OCI-LY7 (cell line): ENCODE measurements around the gene UROS.

ENCODE experiments used
- EZH2phosphoT487 ChIP-seq: fragments of 200-600 bp; sonication (generic); IDR thresholded peaks from 2 replicates; pipeline ENCODE4 v1.6.1; 2018; ENCODE audit warnings: low read depth, borderline replicate concordance, mild to moderate bottlenecking, mixed run types, antibody characterized with exemption, low read length, moderate library complexity, mixed read lengths
- TF ChIP-seq, protein P1 (sequence below): fragments of 200-600 bp; sonication (generic); conservative IDR thresholded peaks from 2 replicates; pipeline ENCODE4 v1.5.1; 2014; ENCODE audit warnings: mild to moderate bottlenecking, antibody characterized with exemption, low read length, moderate library complexity, mixed read lengths

DNA sequence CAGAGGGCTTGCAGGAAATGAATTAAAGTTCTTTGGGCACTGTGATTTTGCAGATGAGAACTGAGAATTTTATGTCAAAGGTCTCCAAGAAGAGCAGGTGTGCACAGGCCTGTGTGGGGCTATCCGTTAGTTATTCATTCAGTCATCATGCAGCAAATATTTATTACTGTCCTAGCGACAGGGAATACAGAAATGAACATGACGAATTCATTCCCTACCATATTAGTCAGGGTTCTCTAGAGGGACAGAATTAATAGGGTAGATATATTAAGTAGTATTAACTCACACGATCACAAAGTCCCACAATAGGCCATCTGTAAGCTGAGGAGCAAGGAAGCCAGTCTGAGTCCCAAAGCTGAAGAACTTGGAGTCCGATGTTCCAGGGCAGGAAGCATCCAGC, 44.5 kb downstream of the UROS start:
- TF ChIP-seq, protein P1, sequence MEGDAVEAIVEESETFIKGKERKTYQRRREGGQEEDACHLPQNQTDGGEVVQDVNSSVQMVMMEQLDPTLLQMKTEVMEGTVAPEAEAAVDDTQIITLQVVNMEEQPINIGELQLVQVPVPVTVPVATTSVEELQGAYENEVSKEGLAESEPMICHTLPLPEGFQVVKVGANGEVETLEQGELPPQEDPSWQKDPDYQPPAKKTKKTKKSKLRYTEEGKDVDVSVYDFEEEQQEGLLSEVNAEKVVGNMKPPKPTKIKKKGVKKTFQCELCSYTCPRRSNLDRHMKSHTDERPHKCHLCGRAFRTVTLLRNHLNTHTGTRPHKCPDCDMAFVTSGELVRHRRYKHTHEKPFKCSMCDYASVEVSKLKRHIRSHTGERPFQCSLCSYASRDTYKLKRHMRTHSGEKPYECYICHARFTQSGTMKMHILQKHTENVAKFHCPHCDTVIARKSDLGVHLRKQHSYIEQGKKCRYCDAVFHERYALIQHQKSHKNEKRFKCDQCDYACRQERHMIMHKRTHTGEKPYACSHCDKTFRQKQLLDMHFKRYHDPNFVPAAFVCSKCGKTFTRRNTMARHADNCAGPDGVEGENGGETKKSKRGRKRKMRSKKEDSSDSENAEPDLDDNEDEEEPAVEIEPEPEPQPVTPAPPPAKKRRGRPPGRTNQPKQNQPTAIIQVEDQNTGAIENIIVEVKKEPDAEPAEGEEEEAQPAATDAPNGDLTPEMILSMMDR, result no peak
- no peak for TF ChIP-seq EZH2phosphoT487
